NCI-H524 (cell line): ENCODE measurements around the gene CDK5RAP1.

Experiments
- DNase-seq, 2 experiments: peaks; one replicate each; lab custom pipeline; 2025; lab: John Stamatoyannopoulos, UW

Gene CDK5RAP1

GRCh38 chr20:33386673-33387072, 14.6 kb downstream of the CDK5RAP1 start:
- DNase-seq: no peak

GRCh38 chr20:33377366-33377765, 24.0 kb downstream of the CDK5RAP1 start:
- DNase-seq: no peak

- no peak for DNase-seq
Observed at GRCh38 chr20:33373735-33374605, 27.3 kb downstream of the CDK5RAP1 start.

- DNase-seq: no peak
Observed at GRCh38 chr20:33372993-33373441, 28.3 kb downstream of the CDK5RAP1 start.

GRCh38 chr20:33370291-33370690, 31.0 kb downstream of the CDK5RAP1 start:
- no peak for DNase-seq

GRCh38 chr20:33362898-33363297, 38.4 kb downstream of the CDK5RAP1 start:
- DNase-seq: no peak

- no peak for DNase-seq
Observed at GRCh38 chr20:33359399-33360261, 41.7 kb downstream of the CDK5RAP1 start.

GRCh38 chr20:33353013-33353402, 48.3 kb downstream of the CDK5RAP1 start:
- DNase-seq: no peak

GRCh38 chr20:33352258-33353012, 48.9 kb downstream of the CDK5RAP1 start:
- no peak for DNase-seq

- DNase-seq: no peak
Observed at GRCh38 chr20:33351696-33352095, 49.6 kb downstream of the CDK5RAP1 start.

GRCh38 chr20:33349493-33349892, 51.8 kb downstream of the CDK5RAP1 start:
- no peak for DNase-seq

- DNase-seq: no peak
Observed at GRCh38 chr20:33348136-33348937, 53.0 kb downstream of the CDK5RAP1 start.

- no peak for DNase-seq
Observed at GRCh38 chr20:33345342-33345741, 56.0 kb downstream of the CDK5RAP1 start.

- DNase-seq: no peak
Observed at GRCh38 chr20:33343521-33343920, 57.8 kb downstream of the CDK5RAP1 start.

GRCh38 chr20:33339515-33340058, 61.7 kb downstream of the CDK5RAP1 start:
- no peak for DNase-seq

GRCh38 chr20:33338467-33339258, 62.7 kb downstream of the CDK5RAP1 start:
- no peak for DNase-seq

- no peak for DNase-seq
Observed at GRCh38 chr20:33337531-33338165, 63.7 kb downstream of the CDK5RAP1 start.

- DNase-seq: no peak
Observed at GRCh38 chr20:33337119-33337518, 64.2 kb downstream of the CDK5RAP1 start.

- no peak for DNase-seq
Observed at GRCh38 chr20:33336375-33336774, 64.9 kb downstream of the CDK5RAP1 start.

GRCh38 chr20:33334111-33334510, 67.2 kb downstream of the CDK5RAP1 start:
- no peak for DNase-seq
